Prostate gland (tissue), 2 donors: ENCODE data around the gene EXD3.

Source experiments
- POLR2A ChIP-seq: fragments of 450-650 bp; IDR thresholded peaks from one replicate; pipeline ENCODE4 v1.6.1; 2016; ENCODE audit warnings: antibody characterized with exemption, mild to moderate bottlenecking
- TF ChIP-seq, protein P1 (sequence below), 4 experiments: fragments of 200-600 bp in 2 of 4; fragments of 450-650 bp in 2 of 4; sonication (generic) in 2 of 4; IDR thresholded peaks; 1 replicate in 3 of 4; 2 replicates in 1 of 4; pipeline ENCODE4 v1.5.1; 2016 to 2019; ENCODE audit warnings: antibody characterized with exemption in 4 of 4, mild to moderate bottlenecking in 2 of 4, moderate library complexity in 2 of 4

GRCh38 chr9:137454145-137454596 is 31.2 kb upstream of the EXD3 start:
- no peak for TF ChIP-seq POLR2A
- TF ChIP-seq, protein P1, sequence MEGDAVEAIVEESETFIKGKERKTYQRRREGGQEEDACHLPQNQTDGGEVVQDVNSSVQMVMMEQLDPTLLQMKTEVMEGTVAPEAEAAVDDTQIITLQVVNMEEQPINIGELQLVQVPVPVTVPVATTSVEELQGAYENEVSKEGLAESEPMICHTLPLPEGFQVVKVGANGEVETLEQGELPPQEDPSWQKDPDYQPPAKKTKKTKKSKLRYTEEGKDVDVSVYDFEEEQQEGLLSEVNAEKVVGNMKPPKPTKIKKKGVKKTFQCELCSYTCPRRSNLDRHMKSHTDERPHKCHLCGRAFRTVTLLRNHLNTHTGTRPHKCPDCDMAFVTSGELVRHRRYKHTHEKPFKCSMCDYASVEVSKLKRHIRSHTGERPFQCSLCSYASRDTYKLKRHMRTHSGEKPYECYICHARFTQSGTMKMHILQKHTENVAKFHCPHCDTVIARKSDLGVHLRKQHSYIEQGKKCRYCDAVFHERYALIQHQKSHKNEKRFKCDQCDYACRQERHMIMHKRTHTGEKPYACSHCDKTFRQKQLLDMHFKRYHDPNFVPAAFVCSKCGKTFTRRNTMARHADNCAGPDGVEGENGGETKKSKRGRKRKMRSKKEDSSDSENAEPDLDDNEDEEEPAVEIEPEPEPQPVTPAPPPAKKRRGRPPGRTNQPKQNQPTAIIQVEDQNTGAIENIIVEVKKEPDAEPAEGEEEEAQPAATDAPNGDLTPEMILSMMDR (IDR thresholded peaks at IDR 0.05), result peak in 1 of 4 experiments; percentile 4
